ENCODE data around the gene HOXA6. TPM values are rescaled to one million over a fixed set of nuclear protein-coding genes. Genes with fewer than 3 reads are reported as not detected.

HOXA6 gene
- total RNA-seq, 1 donor from 2014 or later: not detected

DNA sequence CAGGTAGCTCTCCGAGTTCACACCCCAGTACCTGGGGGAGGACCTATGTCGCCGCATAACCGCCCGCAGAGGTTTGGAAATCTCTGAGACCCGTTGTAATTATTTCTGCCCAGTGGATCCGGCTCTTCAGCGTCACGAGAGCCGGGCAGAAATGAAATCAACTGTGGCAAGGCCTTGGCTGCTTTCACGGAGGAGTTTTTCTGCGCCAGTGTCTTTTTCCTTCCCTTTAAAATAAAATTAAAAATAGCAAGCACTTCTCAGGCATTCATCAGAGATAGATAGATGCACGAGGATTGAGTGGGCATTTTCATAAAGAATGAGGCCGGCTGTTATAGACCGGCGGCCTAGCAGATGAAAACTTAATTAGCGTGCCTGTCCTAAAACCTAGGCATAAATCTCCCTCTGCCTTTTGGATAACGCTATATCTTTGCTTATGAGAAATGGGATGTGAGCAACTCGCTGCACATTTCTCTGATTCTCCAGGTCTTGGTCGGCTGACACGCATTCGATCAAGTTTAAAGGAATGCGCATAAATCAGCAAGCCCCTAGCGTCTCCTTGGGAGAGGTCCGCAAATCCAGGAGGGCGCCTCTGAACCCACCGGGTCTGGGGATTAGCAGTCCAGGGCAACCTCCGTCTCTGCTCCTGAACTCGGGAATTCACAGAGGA is 45.9 kb upstream of the HOXA6 start:
- no peak overlapping the region for H3K27ac Mint-ChIP-seq (ENCODE audit: unreplicated experiment)
- DNase-seq: peak; percentile 14
- peaks cover 3% of the 10 kb centered on the region for H3K4me1 Mint-ChIP-seq (ENCODE audit: low read depth, unreplicated experiment)
- H3K9me3 Mint-ChIP-seq (ENCODE audit: unreplicated experiment): peaks cover 12% of the 10 kb centered on the region
- peaks cover 3% of the 10 kb centered on the region for H3K36me3 Mint-ChIP-seq (ENCODE audit: unreplicated experiment)
- TF ChIP-seq, protein P1, sequence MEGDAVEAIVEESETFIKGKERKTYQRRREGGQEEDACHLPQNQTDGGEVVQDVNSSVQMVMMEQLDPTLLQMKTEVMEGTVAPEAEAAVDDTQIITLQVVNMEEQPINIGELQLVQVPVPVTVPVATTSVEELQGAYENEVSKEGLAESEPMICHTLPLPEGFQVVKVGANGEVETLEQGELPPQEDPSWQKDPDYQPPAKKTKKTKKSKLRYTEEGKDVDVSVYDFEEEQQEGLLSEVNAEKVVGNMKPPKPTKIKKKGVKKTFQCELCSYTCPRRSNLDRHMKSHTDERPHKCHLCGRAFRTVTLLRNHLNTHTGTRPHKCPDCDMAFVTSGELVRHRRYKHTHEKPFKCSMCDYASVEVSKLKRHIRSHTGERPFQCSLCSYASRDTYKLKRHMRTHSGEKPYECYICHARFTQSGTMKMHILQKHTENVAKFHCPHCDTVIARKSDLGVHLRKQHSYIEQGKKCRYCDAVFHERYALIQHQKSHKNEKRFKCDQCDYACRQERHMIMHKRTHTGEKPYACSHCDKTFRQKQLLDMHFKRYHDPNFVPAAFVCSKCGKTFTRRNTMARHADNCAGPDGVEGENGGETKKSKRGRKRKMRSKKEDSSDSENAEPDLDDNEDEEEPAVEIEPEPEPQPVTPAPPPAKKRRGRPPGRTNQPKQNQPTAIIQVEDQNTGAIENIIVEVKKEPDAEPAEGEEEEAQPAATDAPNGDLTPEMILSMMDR (IDR thresholded peaks at IDR 0.05; ENCODE audit: partially characterized antibody, unreplicated experiment): no peak
- H3K27me3 Mint-ChIP-seq (ENCODE audit: unreplicated experiment): peaks cover 39% of the 10 kb centered on the region
- H3K4me3 Mint-ChIP-seq (ENCODE audit: unreplicated experiment): no peak overlapping the region

DNA sequence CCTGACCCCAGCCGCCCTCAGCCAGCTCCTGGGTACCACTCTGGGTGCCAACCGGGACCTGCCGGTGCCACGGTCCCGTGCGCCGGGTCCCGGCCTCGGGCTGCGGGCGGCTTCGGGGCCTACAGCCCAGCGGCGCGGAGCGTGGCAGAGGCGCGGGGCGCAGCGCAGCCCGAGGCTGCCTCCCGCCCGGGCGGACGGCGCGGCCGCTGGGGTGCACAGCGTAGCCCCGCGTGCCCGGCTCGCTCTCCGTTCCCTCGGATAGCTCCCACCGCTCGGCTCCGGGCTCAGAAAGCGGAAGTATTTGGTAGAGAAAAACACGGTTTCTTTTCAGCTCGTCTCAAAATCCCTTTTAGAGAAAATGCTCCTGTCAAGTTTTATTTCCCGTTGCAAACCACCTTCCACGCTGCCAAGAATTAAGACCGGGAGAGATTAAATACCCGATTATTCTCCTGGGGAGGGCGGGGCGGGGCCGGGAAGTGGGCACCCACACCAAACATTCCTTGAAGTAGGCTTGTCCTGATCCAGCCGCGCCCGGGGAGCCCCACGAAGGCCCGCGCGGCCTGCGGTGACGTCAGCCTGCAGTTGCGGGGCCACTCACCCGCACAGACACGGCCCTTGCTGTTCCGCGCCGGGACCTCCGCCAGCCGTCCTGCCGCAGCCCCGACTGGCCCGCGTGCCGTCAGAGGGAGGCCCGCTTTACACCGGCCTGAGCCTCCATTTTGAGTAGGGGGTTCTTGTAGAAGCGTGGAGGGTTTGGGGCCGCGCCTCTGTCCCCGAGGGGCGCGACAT is 45.2 kb upstream of the HOXA6 start:
- DNase-seq: peak; percentile 25
- H3K4me3 Mint-ChIP-seq (ENCODE audit: unreplicated experiment): no peak overlapping the region

GRCh38 chr7:27191833-27192545 is 44.4 kb upstream of the HOXA6 start:
- Mint-ChIP-seq H3K27ac (ENCODE audit: unreplicated experiment) (no peak overlapping the region), H3K27me3 (ENCODE audit: unreplicated experiment) (peaks cover 45% of the 10 kb centered on the region), H3K4me1 (ENCODE audit: low read depth, unreplicated experiment) (peaks cover 3% of the 10 kb centered on the region), H3K36me3 (ENCODE audit: unreplicated experiment) (peaks cover 3% of the 10 kb centered on the region), H3K4me3 (ENCODE audit: unreplicated experiment) (peak overlapping the region; percentile 49), H3K9me3 (ENCODE audit: unreplicated experiment) (peaks cover 18% of the 10 kb centered on the region)
- TF ChIP-seq, protein P1 (IDR thresholded peaks at IDR 0.05; ENCODE audit: partially characterized antibody, unreplicated experiment): no peak
- DNase-seq: peak; percentile 55

More for the DNA sequence above, 45.2 kb upstream of the HOXA6 start:
- no peak overlapping the region for H3K27ac Mint-ChIP-seq (ENCODE audit: unreplicated experiment)
- peaks cover 3% of the 10 kb centered on the region for H3K36me3 Mint-ChIP-seq (ENCODE audit: unreplicated experiment)
- H3K9me3 Mint-ChIP-seq (ENCODE audit: unreplicated experiment): peaks cover 14% of the 10 kb centered on the region
- H3K27me3 Mint-ChIP-seq (ENCODE audit: unreplicated experiment): peaks cover 41% of the 10 kb centered on the region
- peaks cover 3% of the 10 kb centered on the region for H3K4me1 Mint-ChIP-seq (ENCODE audit: low read depth, unreplicated experiment)
- TF ChIP-seq, protein P1 (IDR thresholded peaks at IDR 0.05; ENCODE audit: partially characterized antibody, unreplicated experiment): no peak

GRCh38 chr7:27191161-27191731 is 43.7 kb upstream of the HOXA6 start:
- Mint-ChIP-seq H3K4me3 (ENCODE audit: unreplicated experiment) (no peak overlapping the region), H3K27me3 (ENCODE audit: unreplicated experiment) (peaks cover 49% of the 10 kb centered on the region), H3K36me3 (ENCODE audit: unreplicated experiment) (peaks cover 3% of the 10 kb centered on the region), H3K27ac (ENCODE audit: unreplicated experiment) (no peak overlapping the region), H3K4me1 (ENCODE audit: low read depth, unreplicated experiment) (peaks cover 3% of the 10 kb centered on the region), H3K9me3 (ENCODE audit: unreplicated experiment) (peaks cover 18% of the 10 kb centered on the region)
- TF ChIP-seq, protein P1 (IDR thresholded peaks at IDR 0.05; ENCODE audit: partially characterized antibody, unreplicated experiment): no peak
- DNase-seq: peak; percentile 9
